Myometrial cell (primary cell): Measurements from ENCODE around the gene BCL2L2. TPM values are rescaled to one million over a fixed set of nuclear protein-coding genes. Genes with fewer than 3 reads are reported as not detected.

Experiments used
- total RNA-seq: library from RNA; depleted of rRNA; stranded (reverse); fragments of >200 nt; gene quantifications from 2 replicates; pipeline ENCODE4 v1.2.3, GENCODE V29; 2015

BCL2L2 gene
- 16.7 and 21.1 TPM in 2 replicates for total RNA-seq

GRCh38 chr14:23306412-23307145 lies at the start of gene BCL2L2:
TSS of gene BCL2L2 (plus strand) at chr14:23306833. CDS start at chr14:23307768, 935 bp downstream.

GRCh38 chr14:23286020-23286901 lies 20.4 kb upstream of the BCL2L2 start, which contains the start of gene HOMEZ:
TSS of gene HOMEZ (minus strand) at chr14:23286132. CDS start at chr14:23285952, 180 bp downstream.

GRCh38 chr14:23302290-23303225 lies 4.1 kb upstream of the BCL2L2 start, which contains the start of gene PPP1R3E:
TSS of gene PPP1R3E (minus strand) at chr14:23302859. CDS start at chr14:23302576, 283 bp downstream.

GRCh38 chr14:23320584-23321571 lies 14.2 kb downstream of the BCL2L2 start, which contains the start of gene PABPN1:
TSS of gene PABPN1 (plus strand) at chr14:23321457. CDS start at chr14:23321470, 13 bp downstream.

GRCh38 chr14:23352506-23353432 lies 46.1 kb downstream of the BCL2L2 start, which contains the start of gene SLC22A17:
TSS of gene SLC22A17 (minus strand) at chr14:23352887.

Other genes starting within 250 kb of the BCL2L2 start
- 5.0 and 7.2 TPM in 2 replicates for gene CDH24, start 249.3 kb upstream of the BCL2L2 start, total RNA-seq
- 67.0 and 77.6 TPM in 2 replicates for gene ACIN1, start 211.7 kb upstream of the BCL2L2 start, total RNA-seq
- gene C14orf119, start 211.3 kb upstream of the BCL2L2 start, total RNA-seq: 66.1 and 75.5 TPM in 2 replicates
- gene CIROP, start 201.8 kb upstream of the BCL2L2 start, total RNA-seq: 0.58 TPM in 1 of 2 replicates, not detected in the other
- not detected in 2 replicates for gene CEBPE, start 187.6 kb upstream of the BCL2L2 start, total RNA-seq
- 6.9 and 13.1 TPM in 2 replicates for gene SLC7A8, start 123.2 kb upstream of the BCL2L2 start, total RNA-seq
- not detected in 2 replicates for gene RNF212B, start 68.9 kb upstream of the BCL2L2 start, total RNA-seq
- 9.6 and 14.4 TPM in 2 replicates for gene HOMEZ, start 20.7 kb upstream of the BCL2L2 start, total RNA-seq
- gene PPP1R3E, start 4.0 kb upstream of the BCL2L2 start, total RNA-seq: 1.1 and 1.2 TPM in 2 replicates
- 59.5 and 63.1 TPM in 2 replicates for gene PABPN1, start 14.6 kb downstream of the BCL2L2 start, total RNA-seq
- gene SLC22A17, start 46.1 kb downstream of the BCL2L2 start, total RNA-seq: 10.1 and 16.8 TPM in 2 replicates
- 10.5 and 11.8 TPM in 2 replicates for gene EFS, start 58.3 kb downstream of the BCL2L2 start, total RNA-seq
- not detected in 2 replicates for gene IL25, start 66.0 kb downstream of the BCL2L2 start, total RNA-seq
- not detected in 2 replicates for gene CMTM5, start 70.2 kb downstream of the BCL2L2 start, total RNA-seq
- gene MYH6, start 101.4 kb downstream of the BCL2L2 start, total RNA-seq: not detected in 2 replicates
- not detected in 2 replicates for gene MYH7, start 128.8 kb downstream of the BCL2L2 start, total RNA-seq
- 23.4 and 26.8 TPM in 2 replicates for gene NGDN, start 162.9 kb downstream of the BCL2L2 start, total RNA-seq
- gene ZFHX2, start 244.9 kb downstream of the BCL2L2 start, total RNA-seq: 1.9 TPM in 1 of 2 replicates, not detected in the other
- 10.3 and 22.5 TPM in 2 replicates for gene THTPA, start 249.4 kb downstream of the BCL2L2 start, total RNA-seq